ENCODE data around the gene THSD4.

Gene THSD4

DNA sequence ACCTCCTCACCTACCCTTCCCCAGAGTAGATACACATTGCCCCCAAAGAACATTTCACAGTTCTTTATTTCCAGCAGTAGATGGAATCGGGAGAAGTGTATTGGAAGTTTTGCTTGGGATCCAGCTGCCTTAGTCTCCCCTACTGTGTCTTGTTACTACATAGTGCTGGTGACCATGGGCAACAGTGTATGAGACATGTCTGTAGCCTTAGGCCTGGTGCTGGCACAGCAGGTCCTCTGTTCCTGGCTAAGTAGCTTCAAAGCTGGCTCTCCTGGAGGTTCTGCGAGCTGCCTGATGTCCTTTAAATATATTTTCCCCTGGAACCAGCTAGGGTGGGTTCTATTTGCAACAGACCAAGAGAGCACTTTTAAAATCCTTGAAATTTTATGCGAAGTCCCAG is 174.7 kb downstream of the THSD4 start:
- Histone ChIP-seq H3K36me3 (ENCODE audit: control insufficient read depth, insufficient read depth, low read length, severe bottlenecking) (no peaks in the 10 kb centered on the region), H3K27me3 (replicated peaks; ENCODE audit: control insufficient read depth, insufficient read depth, low read length) (no peaks in the 10 kb centered on the region), H3K9me3 (ENCODE audit: control insufficient read depth, low read length) (peaks cover 8% of the 10 kb centered on the region), H3K9ac (ENCODE audit: low read length) (no peak overlapping the region), H3K4me1 (ENCODE audit: control insufficient read depth, insufficient read depth, low read length) (peaks cover 11% of the 10 kb centered on the region), H3K4me3 (ENCODE audit: low read length) (no peak overlapping the region)
- no peak for DNase-seq (ENCODE audit: low read depth)

DNA sequence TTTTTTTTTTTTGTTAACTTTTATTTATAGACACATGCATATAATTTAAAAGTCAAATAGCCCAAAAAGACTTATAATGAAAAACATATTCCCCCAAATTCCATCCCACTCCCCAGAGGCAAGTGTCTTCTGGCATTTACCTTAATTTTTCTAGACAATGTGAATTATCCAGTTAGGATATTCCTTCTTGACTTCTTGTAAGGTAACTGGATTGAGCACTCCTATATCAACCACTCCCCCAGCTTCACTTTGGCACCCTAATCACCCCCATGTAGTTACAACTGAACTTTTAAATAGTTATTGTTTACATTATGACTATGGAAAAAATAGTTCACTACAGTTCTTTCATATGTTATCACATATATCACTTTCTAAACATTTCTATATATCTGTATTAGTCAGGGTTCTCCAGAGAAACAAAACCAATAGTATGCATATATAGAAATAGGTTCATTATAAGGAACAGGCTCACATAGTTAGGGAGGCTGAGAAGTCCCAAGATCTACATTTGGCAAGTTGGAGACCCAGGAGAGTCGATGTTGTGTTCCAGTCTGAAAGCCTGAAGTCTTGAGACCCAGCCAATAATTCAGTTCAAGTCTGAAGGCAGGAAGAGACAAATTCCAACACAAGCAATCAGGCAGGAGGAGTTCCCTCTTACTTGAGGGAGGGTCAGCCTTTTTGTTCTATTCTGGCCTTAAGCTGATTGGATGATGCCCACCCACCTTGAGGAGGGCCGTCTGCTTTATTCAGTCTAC is 175.8 kb downstream of the THSD4 start:
- H3K9me3 ChIP-seq (ENCODE audit: control insufficient read depth, low read length), result peaks cover 8% of the 10 kb centered on the region
- H3K4me3 ChIP-seq (ENCODE audit: low read length), result no peak overlapping the region
- H3K27me3 ChIP-seq (replicated peaks; ENCODE audit: control insufficient read depth, insufficient read depth, low read length), result no peaks in the 10 kb centered on the region
- peaks cover 21% of the 10 kb centered on the region for H3K4me1 ChIP-seq (ENCODE audit: control insufficient read depth, insufficient read depth, low read length)
- no peak for DNase-seq (ENCODE audit: low read depth)
- H3K9ac ChIP-seq (ENCODE audit: low read length), result no peak overlapping the region
- no peaks in the 10 kb centered on the region for H3K36me3 ChIP-seq (ENCODE audit: control insufficient read depth, insufficient read depth, low read length, severe bottlenecking)

DNA sequence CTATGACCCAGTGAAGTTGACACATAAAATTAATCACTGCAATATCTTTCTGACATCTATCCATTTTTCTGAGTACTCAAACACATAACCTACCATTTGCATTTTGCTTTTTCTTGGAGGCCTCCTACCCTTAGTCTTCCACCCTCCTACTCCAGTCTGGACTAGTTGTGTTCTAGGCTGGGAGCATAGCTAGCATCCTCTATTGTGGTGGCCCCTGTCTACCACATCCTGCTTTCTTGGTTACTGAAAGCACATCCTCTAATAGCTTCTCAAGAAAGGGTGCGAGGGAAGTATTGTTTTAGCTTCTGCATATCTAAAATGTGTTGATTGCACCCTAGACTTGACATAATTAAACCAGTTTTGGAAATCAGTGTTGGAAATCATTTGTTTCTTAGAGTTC is 176.5 kb downstream of the THSD4 start:
- Histone ChIP-seq H3K36me3 (ENCODE audit: control insufficient read depth, insufficient read depth, low read length, severe bottlenecking) (no peaks in the 10 kb centered on the region), H3K27me3 (replicated peaks; ENCODE audit: control insufficient read depth, insufficient read depth, low read length) (no peaks in the 10 kb centered on the region), H3K4me3 (ENCODE audit: low read length) (no peak overlapping the region), H3K4me1 (ENCODE audit: control insufficient read depth, insufficient read depth, low read length) (peaks cover 21% of the 10 kb centered on the region), H3K9ac (ENCODE audit: low read length) (no peak overlapping the region), H3K9me3 (ENCODE audit: control insufficient read depth, low read length) (peaks cover 8% of the 10 kb centered on the region)
- no peak for DNase-seq (ENCODE audit: low read depth)

DNA sequence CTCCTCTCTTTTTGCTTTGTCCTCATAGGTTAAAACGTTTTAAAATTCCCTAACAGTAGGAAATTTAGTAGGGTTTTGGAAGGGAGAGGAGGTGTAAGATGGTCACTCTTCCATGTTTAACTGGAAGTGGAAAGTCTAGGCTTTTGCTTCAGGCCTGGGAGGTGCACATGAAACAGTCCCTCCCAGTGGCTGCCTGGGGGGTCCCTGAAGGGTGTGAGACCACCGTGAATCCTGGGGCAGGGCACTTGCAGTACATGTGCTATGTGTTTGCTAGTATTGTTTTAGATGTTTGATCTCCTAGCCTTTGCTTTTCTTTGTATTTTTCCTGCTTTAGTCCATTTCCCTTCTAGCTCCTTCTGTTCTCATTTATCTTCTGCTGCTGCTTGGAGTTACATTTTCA is 178.5 kb downstream of the THSD4 start:
- peaks cover 19% of the 10 kb centered on the region for H3K4me1 ChIP-seq (ENCODE audit: control insufficient read depth, insufficient read depth, low read length)
- no peak overlapping the region for H3K9ac ChIP-seq (ENCODE audit: low read length)
- peaks cover 8% of the 10 kb centered on the region for H3K9me3 ChIP-seq (ENCODE audit: control insufficient read depth, low read length)
- H3K36me3 ChIP-seq (ENCODE audit: control insufficient read depth, insufficient read depth, low read length, severe bottlenecking), result no peaks in the 10 kb centered on the region
- no peaks in the 10 kb centered on the region for H3K27me3 ChIP-seq (replicated peaks; ENCODE audit: control insufficient read depth, insufficient read depth, low read length)
- H3K4me3 ChIP-seq (ENCODE audit: low read length), result no peak overlapping the region
- no peak for DNase-seq (ENCODE audit: low read depth)

DNA sequence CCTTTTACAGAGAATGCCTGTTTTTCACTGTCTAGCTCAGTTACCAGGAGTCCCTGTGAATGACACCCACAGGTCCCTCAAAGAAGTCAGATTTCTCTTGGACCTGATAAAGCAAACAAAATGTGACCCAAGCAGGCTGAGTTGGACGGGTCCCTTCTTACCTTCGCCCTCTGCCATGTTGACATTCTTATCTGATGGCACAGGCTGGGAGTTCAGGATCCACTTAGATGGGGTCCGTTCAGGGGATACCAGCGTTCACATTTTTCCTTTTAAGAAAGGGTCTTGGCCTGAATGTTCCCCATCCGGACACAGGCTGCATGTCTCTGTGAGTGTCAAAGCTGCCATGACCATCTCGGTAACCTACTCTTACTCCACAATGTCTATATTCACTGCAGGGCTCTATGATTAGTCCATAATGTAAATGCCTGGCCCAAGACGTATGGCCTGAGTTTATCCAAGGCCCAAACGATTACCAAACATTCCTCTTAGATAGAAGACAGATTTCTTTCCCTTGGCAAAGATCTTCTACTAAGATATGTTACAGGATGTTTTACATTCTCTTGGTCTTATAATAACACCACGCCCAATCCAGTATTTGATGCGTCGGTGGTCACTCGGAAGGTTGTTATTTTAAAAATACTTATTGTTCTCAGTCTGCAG is 179.1 kb downstream of the THSD4 start:
- peak overlapping the region; percentile 78 for H3K9ac ChIP-seq (ENCODE audit: low read length)
- peaks cover 8% of the 10 kb centered on the region for H3K9me3 ChIP-seq (ENCODE audit: control insufficient read depth, low read length)
- no peaks in the 10 kb centered on the region for H3K36me3 ChIP-seq (ENCODE audit: control insufficient read depth, insufficient read depth, low read length, severe bottlenecking)
- peak; percentile 93 for DNase-seq (ENCODE audit: low read depth)
- no peak overlapping the region for H3K4me3 ChIP-seq (ENCODE audit: low read length)
- H3K4me1 ChIP-seq (ENCODE audit: control insufficient read depth, insufficient read depth, low read length), result peaks cover 19% of the 10 kb centered on the region
- no peaks in the 10 kb centered on the region for H3K27me3 ChIP-seq (replicated peaks; ENCODE audit: control insufficient read depth, insufficient read depth, low read length)

DNA sequence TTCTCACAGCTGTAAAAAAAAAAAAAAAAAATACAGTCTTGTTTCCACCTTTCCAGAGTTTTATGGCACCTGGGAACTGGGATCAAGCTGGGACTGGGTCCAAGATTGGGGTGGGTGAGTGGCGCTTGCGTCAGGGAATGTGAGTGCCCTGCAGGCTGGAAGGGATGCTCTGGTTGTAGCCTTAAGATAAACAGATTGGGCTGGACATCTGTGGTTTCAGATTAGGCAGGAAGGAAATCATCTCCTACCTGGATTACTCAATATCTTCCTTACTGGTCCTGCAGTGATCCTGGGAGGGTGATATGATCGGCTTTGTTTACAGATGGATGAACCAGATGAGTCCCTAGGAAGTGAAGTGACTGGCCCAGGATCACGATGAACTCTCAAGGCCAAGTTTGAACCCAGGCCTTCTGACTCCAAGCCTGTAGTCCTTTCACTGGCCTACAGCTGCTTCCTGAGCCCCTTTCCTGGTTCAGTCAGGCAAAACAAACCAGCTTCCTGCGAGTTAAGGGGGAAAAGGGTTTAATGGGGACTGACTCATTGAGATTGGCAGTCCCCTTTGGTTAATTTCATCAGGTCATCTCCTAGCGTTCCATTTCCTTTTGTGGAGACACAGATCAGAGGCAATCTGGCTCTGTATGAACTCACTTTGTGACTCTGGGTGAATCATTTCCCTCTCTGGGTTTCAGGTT is 179.8 kb downstream of the THSD4 start:
- peaks cover 19% of the 10 kb centered on the region for H3K4me1 ChIP-seq (ENCODE audit: control insufficient read depth, insufficient read depth, low read length)
- peak overlapping the region; percentile 25 for H3K4me3 ChIP-seq (ENCODE audit: low read length)
- H3K9me3 ChIP-seq (ENCODE audit: control insufficient read depth, low read length), result peaks cover 8% of the 10 kb centered on the region
- no peaks in the 10 kb centered on the region for H3K27me3 ChIP-seq (replicated peaks; ENCODE audit: control insufficient read depth, insufficient read depth, low read length)
- peak; percentile 92 for DNase-seq (ENCODE audit: low read depth)
- no peaks in the 10 kb centered on the region for H3K36me3 ChIP-seq (ENCODE audit: control insufficient read depth, insufficient read depth, low read length, severe bottlenecking)
- peak overlapping the region; percentile 78 for H3K9ac ChIP-seq (ENCODE audit: low read length)

DNA sequence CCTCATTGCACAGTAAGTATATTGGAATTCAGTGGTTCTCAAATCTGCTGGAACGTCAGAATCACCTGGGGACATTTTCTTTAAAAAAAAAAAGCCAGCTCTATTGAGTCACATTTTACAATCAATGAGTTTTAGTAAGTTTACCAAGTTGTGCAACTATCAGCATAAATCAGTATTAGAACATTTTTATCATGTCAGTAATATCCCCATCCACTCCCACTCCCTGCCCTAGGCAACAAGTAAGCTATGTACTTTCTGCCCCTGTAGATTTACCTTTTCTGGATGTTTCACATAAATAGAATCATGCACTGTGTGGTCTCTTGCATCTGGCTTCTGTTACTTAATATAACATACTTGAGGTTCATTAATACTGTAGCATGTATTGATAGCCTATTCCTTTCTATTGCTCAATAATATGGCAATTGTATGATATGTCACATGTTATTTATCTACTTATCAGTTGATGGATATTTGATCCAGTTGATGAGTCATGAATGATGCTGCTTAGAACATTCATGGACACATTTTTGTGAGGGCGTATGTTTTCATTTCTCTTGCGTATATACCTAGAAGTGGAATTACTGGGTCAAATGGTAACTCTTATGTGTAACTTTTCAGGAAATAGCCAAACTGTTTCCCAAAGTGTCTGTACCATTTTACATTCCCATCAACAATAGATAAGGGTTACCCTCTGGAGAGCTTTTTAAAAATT is 180.5 kb downstream of the THSD4 start:
- Histone ChIP-seq H3K9ac (ENCODE audit: low read length) (no peak overlapping the region), H3K27me3 (replicated peaks; ENCODE audit: control insufficient read depth, insufficient read depth, low read length) (no peaks in the 10 kb centered on the region), H3K4me1 (ENCODE audit: control insufficient read depth, insufficient read depth, low read length) (peaks cover 19% of the 10 kb centered on the region), H3K9me3 (ENCODE audit: control insufficient read depth, low read length) (peaks cover 8% of the 10 kb centered on the region), H3K36me3 (ENCODE audit: control insufficient read depth, insufficient read depth, low read length, severe bottlenecking) (no peaks in the 10 kb centered on the region), H3K4me3 (ENCODE audit: low read length) (no peak overlapping the region)
- DNase-seq (ENCODE audit: low read depth), result peak; percentile 77

DNA sequence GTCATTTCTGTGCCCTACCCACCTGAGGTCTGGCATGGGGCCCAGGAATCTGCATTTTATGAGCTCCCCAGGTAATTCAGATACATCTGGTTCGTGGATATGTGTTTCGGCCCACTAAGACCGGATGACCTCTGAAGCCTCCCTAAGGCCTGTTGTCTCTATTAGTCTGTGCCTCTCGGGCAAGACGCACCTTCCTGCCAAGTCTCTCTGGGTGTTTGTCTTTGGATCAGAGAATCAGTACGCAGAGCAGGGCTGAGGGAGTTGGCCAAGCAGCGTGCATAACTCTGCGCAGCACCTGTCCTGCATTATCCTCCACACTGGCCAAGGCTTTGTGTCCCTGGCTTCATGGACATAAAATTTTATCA is 181.0 kb downstream of the THSD4 start:
- peaks cover 7% of the 10 kb centered on the region for H3K9me3 ChIP-seq (ENCODE audit: control insufficient read depth, low read length)
- H3K27me3 ChIP-seq (replicated peaks; ENCODE audit: control insufficient read depth, insufficient read depth, low read length), result no peaks in the 10 kb centered on the region
- no peak for DNase-seq (ENCODE audit: low read depth)
- no peak overlapping the region for H3K9ac ChIP-seq (ENCODE audit: low read length)
- no peak overlapping the region for H3K4me3 ChIP-seq (ENCODE audit: low read length)
- no peaks in the 10 kb centered on the region for H3K36me3 ChIP-seq (ENCODE audit: control insufficient read depth, insufficient read depth, low read length, severe bottlenecking)
- peaks cover 19% of the 10 kb centered on the region for H3K4me1 ChIP-seq (ENCODE audit: control insufficient read depth, insufficient read depth, low read length)

DNA sequence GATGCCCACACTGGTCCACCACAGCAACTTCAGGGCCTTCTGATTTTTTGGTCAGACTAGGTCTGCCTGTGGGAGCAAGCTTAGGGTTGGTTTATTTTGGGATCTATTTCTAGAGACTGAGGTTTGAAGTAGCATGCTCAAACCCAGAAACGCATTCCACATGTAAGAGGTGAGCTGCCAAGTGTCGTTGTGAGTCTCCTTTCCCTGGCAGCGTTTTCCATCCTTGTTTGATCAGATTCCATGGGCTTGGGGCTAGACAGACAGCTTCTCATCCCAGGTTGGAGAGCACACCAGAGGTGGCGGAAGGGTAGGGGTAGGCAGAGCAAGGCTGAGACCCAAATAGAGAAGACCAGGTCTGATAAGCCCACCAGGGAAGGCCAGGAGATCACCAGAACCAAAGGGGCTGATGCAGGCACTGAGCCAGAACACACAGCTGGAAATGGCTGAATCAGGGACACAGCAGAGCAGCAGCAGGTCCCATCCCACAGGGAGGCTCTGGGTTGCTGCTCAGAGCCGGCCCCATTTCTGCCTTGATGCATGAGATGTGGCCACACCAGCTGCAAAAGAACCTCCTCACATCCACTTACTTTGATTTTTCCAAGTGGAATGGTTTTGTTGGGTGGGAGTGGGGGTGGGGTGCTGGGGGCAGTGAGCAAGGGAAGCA is 186.8 kb downstream of the THSD4 start:
- no peaks in the 10 kb centered on the region for H3K36me3 ChIP-seq (ENCODE audit: control insufficient read depth, insufficient read depth, low read length, severe bottlenecking)
- H3K27me3 ChIP-seq (replicated peaks; ENCODE audit: control insufficient read depth, insufficient read depth, low read length), result no peaks in the 10 kb centered on the region
- no peak overlapping the region for H3K4me3 ChIP-seq (ENCODE audit: low read length)
- DNase-seq (ENCODE audit: low read depth), result no peak
- no peaks in the 10 kb centered on the region for H3K9me3 ChIP-seq (ENCODE audit: control insufficient read depth, low read length)
- H3K9ac ChIP-seq (ENCODE audit: low read length), result no peak overlapping the region
- no peaks in the 10 kb centered on the region for H3K4me1 ChIP-seq (ENCODE audit: control insufficient read depth, insufficient read depth, low read length)

DNA sequence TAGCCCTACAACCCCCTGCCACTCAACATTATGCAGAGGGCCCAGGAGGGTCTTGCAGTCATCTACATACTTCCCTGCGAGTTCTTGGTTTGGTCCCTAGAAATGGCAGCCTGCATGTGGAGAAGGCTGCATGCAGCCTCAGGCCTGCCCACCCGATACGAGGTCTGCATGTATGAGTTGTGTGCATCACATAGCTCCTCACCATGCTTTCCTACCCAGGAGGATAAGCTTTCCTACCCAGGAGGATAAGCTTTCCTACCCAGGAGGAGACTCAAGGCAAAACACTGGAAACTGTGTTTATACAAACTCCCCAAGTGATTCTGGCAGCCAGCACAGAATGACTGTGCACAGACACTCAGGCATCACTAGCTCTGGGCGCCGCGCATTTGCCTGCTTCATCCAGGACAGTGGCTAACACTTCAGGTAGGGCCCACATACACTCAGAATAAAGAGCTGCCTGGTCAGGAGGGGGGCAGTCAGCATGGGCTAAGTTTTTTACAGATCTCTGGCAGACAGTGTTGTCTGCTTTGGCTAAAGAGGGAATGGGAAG is 187.7 kb downstream of the THSD4 start:
- Histone ChIP-seq H3K36me3 (ENCODE audit: control insufficient read depth, insufficient read depth, low read length, severe bottlenecking) (no peaks in the 10 kb centered on the region), H3K9me3 (ENCODE audit: control insufficient read depth, low read length) (no peaks in the 10 kb centered on the region), H3K9ac (ENCODE audit: low read length) (no peak overlapping the region), H3K27me3 (replicated peaks; ENCODE audit: control insufficient read depth, insufficient read depth, low read length) (no peaks in the 10 kb centered on the region), H3K4me1 (ENCODE audit: control insufficient read depth, insufficient read depth, low read length) (no peaks in the 10 kb centered on the region), H3K4me3 (ENCODE audit: low read length) (no peak overlapping the region)
- DNase-seq (ENCODE audit: low read depth), result no peak

Data from adipocyte (in vitro differentiated cells).